Subcutaneous adipose tissue (tissue), 4 donors: ENCODE results near the gene MLLT3. TPM values are rescaled to one million over a fixed set of nuclear protein-coding genes. Genes with fewer than 3 reads are reported as not detected.

ENCODE experiments used
- total RNA-seq, 4 donors: library from RNA; depleted of rRNA; stranded (reverse); fragments of >200 nt; gene quantifications; one replicate each; pipeline ENCODE4 v1.1.0, GENCODE V29; 2016
- TF ChIP-seq, protein P1 (sequence below): fragments of 450-650 bp; IDR thresholded peaks from one replicate; pipeline ENCODE4 v1.5.1; 2016; ENCODE audit warnings: low read depth, mild to moderate bottlenecking, control low read depth, antibody characterized with exemption, moderate library complexity

MLLT3 gene
- total RNA-seq, 4 donors from 2014 or later: 10.2 to 15.3 (median 11.0) TPM

DNA sequence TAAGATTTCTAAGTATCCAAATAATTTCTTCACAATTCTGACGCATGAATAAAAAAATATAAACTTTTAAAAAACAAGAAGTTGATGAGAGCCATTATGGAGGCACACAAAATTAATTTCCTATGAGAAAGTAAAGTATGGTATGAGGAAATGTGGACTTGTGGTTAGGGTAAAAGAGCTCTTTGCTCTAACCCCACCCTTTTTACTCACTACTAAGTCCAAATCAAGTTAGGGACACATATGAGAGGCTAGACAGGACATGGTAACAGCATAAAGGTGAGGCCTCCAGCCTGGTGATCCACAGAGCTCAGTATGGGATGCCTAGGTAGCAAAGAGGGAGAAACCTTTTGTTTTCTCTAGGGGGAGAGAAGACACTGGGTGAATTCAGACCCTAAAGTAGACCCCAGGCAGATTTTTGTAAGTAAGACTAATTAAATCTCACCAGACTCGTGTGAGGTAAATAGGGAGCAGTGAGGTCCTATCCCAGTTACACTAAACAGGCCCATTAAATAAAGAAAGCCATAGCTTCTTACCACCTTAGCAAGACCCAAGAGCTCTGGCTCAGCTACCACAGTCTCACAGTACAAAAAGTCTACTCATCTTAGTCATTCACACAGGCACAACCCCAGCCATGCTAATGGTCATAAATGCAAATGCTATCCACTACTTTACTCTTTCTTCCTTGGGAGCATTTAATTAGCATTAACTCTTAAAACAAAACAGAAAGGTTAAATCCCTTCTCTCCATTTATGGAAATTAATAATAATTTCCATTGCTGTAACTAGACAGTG, 42.6 kb downstream of the MLLT3 start:
- TF ChIP-seq, protein P1, sequence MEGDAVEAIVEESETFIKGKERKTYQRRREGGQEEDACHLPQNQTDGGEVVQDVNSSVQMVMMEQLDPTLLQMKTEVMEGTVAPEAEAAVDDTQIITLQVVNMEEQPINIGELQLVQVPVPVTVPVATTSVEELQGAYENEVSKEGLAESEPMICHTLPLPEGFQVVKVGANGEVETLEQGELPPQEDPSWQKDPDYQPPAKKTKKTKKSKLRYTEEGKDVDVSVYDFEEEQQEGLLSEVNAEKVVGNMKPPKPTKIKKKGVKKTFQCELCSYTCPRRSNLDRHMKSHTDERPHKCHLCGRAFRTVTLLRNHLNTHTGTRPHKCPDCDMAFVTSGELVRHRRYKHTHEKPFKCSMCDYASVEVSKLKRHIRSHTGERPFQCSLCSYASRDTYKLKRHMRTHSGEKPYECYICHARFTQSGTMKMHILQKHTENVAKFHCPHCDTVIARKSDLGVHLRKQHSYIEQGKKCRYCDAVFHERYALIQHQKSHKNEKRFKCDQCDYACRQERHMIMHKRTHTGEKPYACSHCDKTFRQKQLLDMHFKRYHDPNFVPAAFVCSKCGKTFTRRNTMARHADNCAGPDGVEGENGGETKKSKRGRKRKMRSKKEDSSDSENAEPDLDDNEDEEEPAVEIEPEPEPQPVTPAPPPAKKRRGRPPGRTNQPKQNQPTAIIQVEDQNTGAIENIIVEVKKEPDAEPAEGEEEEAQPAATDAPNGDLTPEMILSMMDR: no peak

DNA sequence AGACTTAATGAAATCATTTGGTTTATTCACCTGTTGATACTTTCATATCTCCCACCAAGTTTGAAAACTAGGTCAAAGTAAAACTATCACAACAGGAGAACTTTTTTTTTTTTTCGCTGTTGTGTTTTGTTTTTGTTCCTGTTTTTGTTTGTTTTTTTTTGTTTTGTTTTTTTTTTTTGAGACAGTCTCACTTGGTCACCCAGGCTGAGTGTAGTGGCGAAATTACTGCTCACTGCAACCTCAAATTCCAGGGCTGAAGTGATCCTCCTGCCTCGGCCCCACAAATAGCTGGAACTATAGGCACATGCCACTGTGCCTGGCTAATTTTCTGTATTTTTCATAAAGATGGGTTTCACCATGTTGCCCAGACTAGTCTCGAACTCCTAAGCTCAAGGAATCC, 49.3 kb downstream of the MLLT3 start:
- TF ChIP-seq, protein P1: no peak

- TF ChIP-seq, protein P1: no peak
Observed at GRCh38 chr9:20570756-20571155, 51.5 kb downstream of the MLLT3 start.

GRCh38 chr9:20570087-20570486, 52.2 kb downstream of the MLLT3 start:
- TF ChIP-seq, protein P1: no peak

- TF ChIP-seq, protein P1: no peak
Observed at GRCh38 chr9:20569525-20569924, 52.8 kb downstream of the MLLT3 start.

DNA sequence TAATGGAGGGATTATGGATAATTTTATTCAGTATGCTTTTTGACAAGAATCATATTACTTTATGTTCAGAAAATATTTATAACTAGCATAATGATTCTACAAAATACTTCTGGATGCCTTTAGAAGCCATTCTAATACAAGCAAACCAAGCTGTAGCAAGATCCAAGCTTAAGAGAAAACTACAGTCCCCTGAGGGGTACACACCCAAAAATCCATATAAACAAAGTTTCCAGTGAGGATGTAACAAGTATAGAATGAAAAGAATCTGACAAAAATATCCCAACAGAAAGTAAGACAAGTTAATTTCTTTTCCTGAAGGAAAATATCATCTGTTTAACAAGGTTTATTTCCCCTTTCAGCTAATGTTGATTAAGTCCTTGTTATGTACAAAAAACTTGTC, 53.9 kb downstream of the MLLT3 start:
- TF ChIP-seq, protein P1: no peak

- TF ChIP-seq, protein P1: no peak
Observed at GRCh38 chr9:20566401-20566800, 55.9 kb downstream of the MLLT3 start.
